Hepatocyte (in vitro differentiated cells): ENCODE measurements around the gene SOX18. TPM values are rescaled to one million over a fixed set of nuclear protein-coding genes. Genes with fewer than 3 reads are reported as not detected.

Source experiments
- DNase-seq: peaks from one replicate; pipeline ENCODE4 v3.0.0-alpha.2; 2016; ENCODE audit warnings: low spot score
- H2AFZ ChIP-seq: fragments of 200-600 bp; sonication (generic); 2 replicates; pipeline ENCODE4 v1.6.0; 2016; ENCODE audit warnings: antibody characterized with exemption, mild to moderate bottlenecking
- H3K27ac ChIP-seq: fragments of 200-600 bp; sonication (generic); 2 replicates; pipeline ENCODE4 v1.5.1; 2016; ENCODE audit warnings: mild to moderate bottlenecking
- H3K27me3 ChIP-seq: fragments of 200-600 bp; sonication (generic); 2 replicates; pipeline ENCODE4 v1.6.1; 2016
- H3K36me3 ChIP-seq: fragments of 200-600 bp; sonication (generic); replicated peaks from 2 replicates; pipeline ENCODE4 v1.5.1; 2016; ENCODE audit warnings: low read depth; ENCODE audit not compliant: insufficient read depth
- H3K4me1 ChIP-seq: fragments of 200-600 bp; sonication (generic); 2 replicates; pipeline ENCODE4 v1.5.1; 2016; ENCODE audit warnings: mild to moderate bottlenecking, moderate library complexity; ENCODE audit not compliant: insufficient read depth
- H3K4me2 ChIP-seq: fragments of 200-600 bp; sonication (generic); 2 replicates; pipeline ENCODE4 v1.6.0; 2016
- H3K4me3 ChIP-seq: fragments of 200-600 bp; sonication (generic); 2 replicates; pipeline ENCODE4 v1.5.1; 2016; ENCODE audit warnings: mild to moderate bottlenecking
- H3K79me2 ChIP-seq: fragments of 200-600 bp; sonication (generic); 2 replicates; pipeline ENCODE4 v1.6.0; 2017; ENCODE audit warnings: mild to moderate bottlenecking
- H3K9me2 ChIP-seq: fragments of 200-600 bp; sonication (generic); replicated peaks from 2 replicates; pipeline ENCODE4 v1.6.0; 2017; ENCODE audit warnings: mild to moderate bottlenecking; ENCODE audit not compliant: insufficient read depth
- H3K9me3 ChIP-seq: fragments of 200-600 bp; sonication (generic); 2 replicates; pipeline ENCODE4 v1.5.1; 2016; ENCODE audit warnings: low read depth, mild to moderate bottlenecking
- H4K20me1 ChIP-seq: fragments of 200-600 bp; sonication (generic); 2 replicates; pipeline ENCODE4 v1.6.0; 2016; ENCODE audit warnings: mild to moderate bottlenecking; ENCODE audit not compliant: insufficient read depth, poor library complexity, severe bottlenecking
- EZH2 ChIP-seq: fragments of 200-600 bp; sonication (generic); IDR thresholded peaks from 2 replicates; pipeline ENCODE4 v1.6.1; 2016; ENCODE audit warnings: antibody characterized with exemption, mild to moderate bottlenecking, borderline replicate concordance
- EZH2phosphoT487 ChIP-seq: fragments of 200-600 bp; sonication (generic); IDR thresholded peaks from one replicate; pipeline ENCODE4 v1.6.1; 2018; ENCODE audit warnings: antibody characterized with exemption, mild to moderate bottlenecking, low read depth, moderate library complexity; ENCODE audit not compliant: unreplicated experiment, severe bottlenecking
- WGBS: methylation state at CpG from one replicate; pipeline ENCODE4 v1.1.6; 2016; ENCODE audit warnings: low lambda C conversion rate; ENCODE audit errors: missing lambda C conversion rate; 5-methylcytosine and 5-hydroxymethylcytosine counted together
- polyA plus RNA-seq: library from polyadenylated mRNA; unstranded; fragments of >200 nt; fragmentation: Nextera tagmentation; extraction: Ambion mirVana; gene quantifications from 2 replicates; pipeline ENCODE4 v1.2.1, GENCODE V29; 2016
- total RNA-seq: library from RNA; depleted of rRNA; stranded (reverse); fragments of >200 nt; gene quantifications from 2 replicates; pipeline ENCODE4 v1.2.3, GENCODE V29; 2014
- TF ChIP-seq, protein P1 (sequence below): fragments of 200-600 bp; sonication (generic); IDR thresholded peaks from 2 replicates; pipeline ENCODE4 v1.5.1; 2016; ENCODE audit warnings: antibody characterized with exemption, mild to moderate bottlenecking; ENCODE audit not compliant: poor library complexity

Gene SOX18
- total and polyA plus RNA-seq, 2 experiments from 2014 or later, result 2.0 TPM; not detected in 1

DNA sequence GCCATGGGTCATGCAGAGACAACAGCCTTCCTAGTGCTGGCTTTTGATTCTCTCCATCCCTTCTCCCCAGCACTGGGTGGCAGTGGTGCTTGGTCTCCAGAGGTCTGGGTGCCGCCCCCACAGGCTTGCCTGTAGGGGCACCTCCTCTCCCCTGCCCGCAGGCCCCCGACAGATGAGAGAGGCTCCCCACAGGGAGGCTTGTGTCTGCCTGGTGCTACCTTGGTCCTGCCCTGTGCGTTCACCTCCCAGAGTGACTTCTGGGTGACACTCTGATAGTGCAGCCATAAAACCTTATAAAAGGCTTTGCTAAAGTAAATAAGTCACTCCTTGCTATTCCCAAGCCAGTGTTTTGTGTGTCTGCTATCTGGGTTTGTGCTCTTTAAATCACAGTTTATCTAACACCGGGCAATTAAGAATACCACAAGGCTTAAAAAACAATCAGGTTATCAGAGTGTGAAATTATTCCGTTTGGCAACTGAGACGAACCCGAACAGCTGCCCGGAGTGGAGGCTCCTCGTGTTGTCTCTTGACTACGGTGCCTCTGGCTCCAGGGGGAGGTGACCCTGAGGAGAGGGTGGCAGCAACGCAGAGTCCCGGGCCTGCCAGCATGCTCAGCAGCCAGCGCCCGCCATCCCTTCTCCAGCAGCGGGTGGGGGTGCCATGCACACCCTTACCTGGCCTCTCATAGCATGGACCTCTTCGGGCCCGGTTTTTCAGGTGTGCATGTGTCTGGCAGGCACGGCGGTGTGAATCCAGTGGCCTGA lies 18.9 kb downstream of the SOX18 start:
- Histone ChIP-seq H3K27ac (no peak overlapping the region), H3K36me3 (no peaks in the 10 kb centered on the region), H2AFZ (peak overlapping the region; percentile 43), H4K20me1 (peaks cover 20% of the 10 kb centered on the region), H3K27me3 (no peaks in the 10 kb centered on the region), H3K9me2 (no peaks in the 10 kb centered on the region), H3K79me2 (no peaks in the 10 kb centered on the region), H3K4me2 (no peak overlapping the region), H3K4me3 (no peak overlapping the region), H3K9me3 (no peaks in the 10 kb centered on the region), H3K4me1 (no peaks in the 10 kb centered on the region)
- WGBS, result 68% methylated on average over 20 of the region's 20 CpGs
- DNase-seq, result peak; percentile 54
- TF ChIP-seq, protein P1, sequence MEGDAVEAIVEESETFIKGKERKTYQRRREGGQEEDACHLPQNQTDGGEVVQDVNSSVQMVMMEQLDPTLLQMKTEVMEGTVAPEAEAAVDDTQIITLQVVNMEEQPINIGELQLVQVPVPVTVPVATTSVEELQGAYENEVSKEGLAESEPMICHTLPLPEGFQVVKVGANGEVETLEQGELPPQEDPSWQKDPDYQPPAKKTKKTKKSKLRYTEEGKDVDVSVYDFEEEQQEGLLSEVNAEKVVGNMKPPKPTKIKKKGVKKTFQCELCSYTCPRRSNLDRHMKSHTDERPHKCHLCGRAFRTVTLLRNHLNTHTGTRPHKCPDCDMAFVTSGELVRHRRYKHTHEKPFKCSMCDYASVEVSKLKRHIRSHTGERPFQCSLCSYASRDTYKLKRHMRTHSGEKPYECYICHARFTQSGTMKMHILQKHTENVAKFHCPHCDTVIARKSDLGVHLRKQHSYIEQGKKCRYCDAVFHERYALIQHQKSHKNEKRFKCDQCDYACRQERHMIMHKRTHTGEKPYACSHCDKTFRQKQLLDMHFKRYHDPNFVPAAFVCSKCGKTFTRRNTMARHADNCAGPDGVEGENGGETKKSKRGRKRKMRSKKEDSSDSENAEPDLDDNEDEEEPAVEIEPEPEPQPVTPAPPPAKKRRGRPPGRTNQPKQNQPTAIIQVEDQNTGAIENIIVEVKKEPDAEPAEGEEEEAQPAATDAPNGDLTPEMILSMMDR, result no peak
- peak; percentile 100 for TF ChIP-seq EZH2phosphoT487

DNA sequence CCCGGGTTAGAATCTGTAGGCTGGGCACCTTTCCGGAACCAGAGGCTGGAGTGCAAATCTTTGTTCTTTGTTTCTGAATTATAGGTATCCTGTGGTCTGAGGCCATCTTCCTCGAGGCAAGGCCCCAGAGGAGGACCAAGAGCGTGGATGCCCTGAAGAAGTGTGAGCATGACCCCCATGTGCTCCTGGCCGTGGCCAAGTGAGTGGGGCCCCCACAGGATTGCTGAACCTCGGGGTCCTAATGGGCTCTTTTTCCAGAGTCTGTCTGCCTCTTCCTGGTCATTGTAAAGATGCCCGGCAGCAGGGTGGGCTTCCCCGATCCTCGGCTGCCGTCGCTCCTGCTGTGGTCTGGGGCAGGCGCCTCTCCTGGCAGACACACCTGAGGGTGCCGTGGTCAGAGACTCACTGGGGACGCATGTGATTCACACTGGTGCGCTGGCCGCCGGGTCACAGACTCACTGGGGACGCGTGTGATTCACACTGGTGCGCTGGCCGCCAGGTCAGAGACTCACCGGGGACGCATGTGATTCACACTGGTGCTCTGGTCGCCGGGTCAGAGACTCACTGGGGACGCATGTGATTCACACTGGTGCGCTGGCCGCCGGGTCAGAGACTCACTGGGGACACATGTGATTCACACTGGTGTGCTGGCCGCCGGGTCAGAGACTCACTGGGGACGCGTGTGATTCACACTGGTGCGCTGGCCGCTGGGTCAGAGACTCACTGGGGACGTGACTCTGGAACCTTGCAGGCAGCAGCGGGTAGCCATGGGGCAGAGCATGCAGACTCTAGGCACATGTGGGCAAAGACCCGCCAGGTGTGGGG lies 19.9 kb downstream of the SOX18 start:
- Histone ChIP-seq H3K27ac (no peak overlapping the region), H3K4me3 (no peak overlapping the region), H3K27me3 (no peaks in the 10 kb centered on the region), H3K9me2 (no peaks in the 10 kb centered on the region), H3K79me2 (no peaks in the 10 kb centered on the region), H3K36me3 (no peaks in the 10 kb centered on the region), H2AFZ (no peak overlapping the region), H3K4me1 (peaks cover 3% of the 10 kb centered on the region), H4K20me1 (peaks cover 24% of the 10 kb centered on the region), H3K4me2 (no peak overlapping the region), H3K9me3 (no peaks in the 10 kb centered on the region)
- no peak for DNase-seq
- WGBS, result 96% methylated on average over 37 of the region's 38 CpGs
- TF ChIP-seq, protein P1, result no peak
- no peak for TF ChIP-seq EZH2
- TF ChIP-seq EZH2phosphoT487, result no peak

DNA sequence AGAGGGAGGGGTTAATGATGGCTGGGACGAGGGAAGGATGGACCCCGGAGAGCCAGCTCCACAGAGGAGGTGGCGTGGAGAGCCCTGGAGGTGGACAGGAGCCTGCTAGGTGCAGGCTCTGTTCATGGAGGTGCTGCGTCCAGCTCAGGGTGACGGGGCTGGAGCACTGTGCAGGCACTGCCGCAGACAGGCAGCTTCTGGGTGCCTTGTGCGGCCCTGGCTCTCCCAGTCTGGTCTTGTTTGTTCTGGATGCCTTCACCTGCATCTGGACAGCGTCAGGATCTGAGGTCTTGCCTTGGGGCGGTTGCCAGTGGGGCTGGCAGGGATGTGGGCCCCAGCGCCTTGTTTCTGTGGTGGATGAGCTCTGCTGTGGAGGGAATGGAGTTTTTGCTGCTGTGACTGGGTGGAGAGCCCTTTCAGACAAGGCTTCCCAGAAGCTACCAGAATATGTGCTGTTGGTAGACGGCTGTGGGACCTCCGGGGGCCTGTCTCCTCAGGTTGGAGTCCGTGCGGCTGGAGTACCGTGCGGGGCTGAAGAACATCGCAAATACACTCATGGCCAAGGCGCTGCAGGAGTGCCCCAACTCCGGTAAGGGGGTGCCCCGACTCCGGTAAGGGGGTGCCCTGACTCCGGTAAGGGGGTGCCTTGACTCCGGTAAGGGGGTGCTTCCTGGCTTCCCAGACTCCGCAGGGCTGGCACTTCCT lies 21.3 kb downstream of the SOX18 start:
- TF ChIP-seq, protein P1, result no peak
- Histone ChIP-seq H3K36me3 (no peaks in the 10 kb centered on the region), H3K9me2 (no peaks in the 10 kb centered on the region), H3K27ac (no peak overlapping the region), H3K79me2 (no peaks in the 10 kb centered on the region), H3K4me1 (peaks cover 5% of the 10 kb centered on the region), H4K20me1 (peaks cover 23% of the 10 kb centered on the region), H3K4me2 (no peak overlapping the region), H2AFZ (no peak overlapping the region), H3K27me3 (no peaks in the 10 kb centered on the region), H3K9me3 (no peaks in the 10 kb centered on the region), H3K4me3 (no peak overlapping the region)
- DNase-seq, result no peak
- WGBS, result 77% methylated on average over 24 of the region's 24 CpGs
